GM23338 (cell line): Measurements from ENCODE around the gene CPEB2.

Source experiments
- CTCF ChIP-seq, 2 experiments: fragments of 200-600 bp in 1 of 2; sonication (generic) in 1 of 2; conservative IDR thresholded peaks; 2 replicates each; pipeline versions ENCODE4 v1.5.1 to v1.6.1; 2016 to 2017; ENCODE audit warnings: antibody characterized with exemption in 2 of 2, low read depth in 2 of 2, mild to moderate bottlenecking in 2 of 2, moderate library complexity in 1 of 2
- STAT1 ChIP-seq: IDR thresholded peaks from one replicate; pipeline ENCODE4 v1.6.1; 2016; ENCODE audit warnings: antibody characterized with exemption; ENCODE audit not compliant: unreplicated experiment

GRCh38 chr4:15060213-15060612, 57.9 kb downstream of the CPEB2 start:
- TF ChIP-seq CTCF (conservative IDR thresholded peaks at IDR 0.05; ENCODE audit: low read depth in 2 of 2) (no peak), STAT1 (no peak)
